Cardiac septum (tissue), 1 donor: ENCODE measurements around the gene TRIOBP. TPM values are rescaled to one million over a fixed set of nuclear protein-coding genes. Genes with fewer than 3 reads are reported as not detected.

ENCODE experiments used
- DNase-seq: peaks from one replicate; pipeline ENCODE4 v3.0.0-alpha.2; 2020; ENCODE audit warnings: low spot score
- intact Hi-C: fragments of 100-400 bp; cut with DNase I; formaldehyde crosslinking; loops from one replicate; pipeline ENCODE4 v1.14.0; 2022
- total RNA-seq: library from RNA; stranded (reverse); fragmentation: NEBNext Ultra II Directional; extraction: Animal tissue kit (Norgen Biotek cat#: 25700); gene quantifications from one replicate; pipeline ENCODE4 v1.2.1, GENCODE V29; 2021
- donor health status: DM: no; HTN: no; CAD: no.

The TRIOBP gene
- total RNA-seq, 1 donor from 2014 or later = 115 TPM

DNA sequence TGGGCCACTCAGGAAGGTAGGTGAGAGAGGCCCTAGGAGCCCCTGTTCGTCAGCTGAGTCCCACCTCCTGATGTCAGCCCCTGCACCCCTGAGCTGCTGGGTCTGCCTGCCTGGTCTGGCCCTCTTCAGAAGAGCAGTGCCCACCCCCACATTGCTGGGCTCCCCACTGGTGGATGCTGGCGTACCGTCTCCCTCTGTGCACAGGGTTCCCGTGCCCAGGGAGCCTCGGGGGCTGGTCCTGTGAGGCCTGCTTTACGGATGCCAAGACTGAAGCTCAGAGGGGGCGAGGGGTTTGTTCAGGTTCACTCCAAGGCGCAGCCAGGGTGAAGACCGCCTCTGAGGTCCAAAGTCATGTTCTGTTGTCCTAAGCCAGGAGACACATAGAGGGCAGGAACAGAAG is 66.2 kb downstream of the TRIOBP start:
- no peak for DNase-seq
- intact Hi-C loops = no loop called here

DNA sequence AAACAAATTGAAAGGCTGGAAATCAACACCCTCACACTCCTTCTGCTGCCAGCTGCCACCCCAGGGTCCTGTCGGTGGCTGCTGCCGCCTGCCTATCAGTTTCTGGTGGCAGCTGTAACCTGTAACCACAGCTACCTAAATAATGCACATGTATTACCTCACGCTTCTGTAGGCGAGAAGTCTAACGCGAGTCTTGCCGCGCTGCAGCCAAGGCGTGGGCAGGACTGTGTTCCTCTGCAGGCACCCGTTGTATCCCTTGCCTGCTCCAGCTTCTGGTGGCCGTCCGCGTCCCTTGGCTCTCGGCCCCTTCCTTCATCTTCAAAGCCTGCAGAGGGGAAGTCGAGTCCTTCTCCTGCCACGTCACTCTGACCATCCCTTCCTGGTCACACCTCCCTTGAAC is 66.8 kb downstream of the TRIOBP start:
- no peak for DNase-seq
- intact Hi-C loops = no loop called here

DNA sequence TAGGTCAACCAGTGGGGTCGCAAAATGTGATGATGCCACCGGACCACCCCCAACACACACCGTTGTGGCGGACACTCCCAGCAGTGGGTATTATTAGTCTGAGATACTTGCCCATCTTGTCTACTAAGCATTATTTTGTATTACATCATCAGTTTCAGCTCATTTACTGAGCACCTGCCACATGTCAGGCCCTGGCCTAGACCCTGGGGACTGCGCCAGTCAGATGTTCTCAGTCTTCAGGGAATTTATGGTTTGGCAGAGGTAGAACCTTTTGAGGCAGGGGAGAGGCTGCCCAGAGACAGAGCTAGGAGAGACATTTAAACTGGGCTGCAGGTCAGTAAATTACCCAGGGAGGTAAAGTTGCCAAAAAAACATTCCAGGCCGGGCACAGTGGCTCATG is 67.8 kb downstream of the TRIOBP start:
- intact Hi-C loops = no loop called here
- DNase-seq = no peak

DNA sequence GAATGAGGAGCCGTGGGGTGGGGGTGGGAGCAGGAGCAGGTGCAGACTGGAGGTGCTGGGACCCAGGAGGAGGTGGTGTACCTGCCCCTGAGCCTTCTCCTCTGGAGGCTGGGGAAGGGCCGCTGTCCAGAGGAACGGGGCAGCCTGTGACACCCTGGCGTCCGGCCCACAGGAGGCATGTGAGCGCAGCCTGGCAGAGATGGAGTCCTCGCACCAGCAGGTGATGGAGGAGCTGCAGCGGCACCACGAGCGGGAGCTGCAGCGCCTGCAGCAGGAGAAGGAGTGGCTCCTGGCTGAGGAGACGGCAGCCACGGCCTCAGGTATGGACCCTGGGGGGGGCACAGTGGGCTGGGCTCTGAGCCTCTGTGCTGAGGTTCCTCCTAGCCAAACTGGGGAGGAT is 68.7 kb downstream of the TRIOBP start:
- intact Hi-C loops = no loop called here
- DNase-seq = no peak

DNA sequence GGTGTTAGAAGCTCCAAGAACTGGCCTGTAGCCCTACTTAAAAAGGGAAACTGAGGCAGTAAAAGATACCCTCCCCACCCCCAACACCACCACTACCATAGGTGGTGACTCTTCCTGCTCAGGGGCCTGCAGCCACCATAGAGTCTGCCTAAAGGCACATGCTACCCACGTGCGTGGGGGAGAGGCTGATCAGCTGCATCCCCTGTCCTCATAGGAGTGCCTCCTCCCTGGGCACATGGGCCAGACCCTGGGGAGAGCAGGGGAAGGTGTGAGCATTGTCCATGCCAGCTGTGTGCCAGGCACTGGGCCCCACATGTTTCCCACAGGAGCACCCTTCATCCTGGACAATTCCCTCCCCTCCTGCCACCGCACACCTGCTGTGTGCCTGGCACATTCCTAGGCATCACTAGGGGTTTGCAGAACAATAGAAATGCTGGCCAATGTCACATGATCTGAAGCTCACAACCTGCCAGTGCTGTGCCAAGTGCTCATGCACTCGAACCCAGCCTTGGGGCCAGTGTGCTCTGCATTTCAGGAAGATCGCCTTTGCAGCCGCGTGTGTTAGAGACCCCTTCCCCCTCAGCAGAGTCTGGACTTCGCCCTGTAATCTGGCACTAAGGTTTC is 69.2 kb downstream of the TRIOBP start:
- intact Hi-C loops = no loop called here
- DNase-seq = no peak

DNA sequence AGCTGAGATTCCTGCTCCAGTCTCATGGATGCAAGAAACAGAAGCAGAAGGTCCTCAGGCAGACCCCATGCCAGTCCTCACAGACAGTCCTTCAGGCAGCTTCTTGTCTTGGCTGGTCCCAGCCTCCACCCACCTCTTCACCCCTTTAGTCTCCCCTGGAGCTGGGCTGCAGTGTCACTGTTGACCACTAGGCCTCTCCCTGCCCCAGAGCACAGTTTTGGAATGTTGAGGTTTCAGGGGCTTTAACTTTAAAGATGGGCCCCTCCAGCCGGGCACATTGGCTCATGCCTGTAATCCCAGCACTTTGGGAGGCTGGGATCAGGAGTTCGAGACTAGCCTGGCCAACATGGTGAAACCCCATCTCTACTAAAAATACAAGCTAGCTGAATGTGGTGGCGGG is 71.4 kb downstream of the TRIOBP start:
- no peak for DNase-seq
- intact Hi-C loops = no loop called here

DNA sequence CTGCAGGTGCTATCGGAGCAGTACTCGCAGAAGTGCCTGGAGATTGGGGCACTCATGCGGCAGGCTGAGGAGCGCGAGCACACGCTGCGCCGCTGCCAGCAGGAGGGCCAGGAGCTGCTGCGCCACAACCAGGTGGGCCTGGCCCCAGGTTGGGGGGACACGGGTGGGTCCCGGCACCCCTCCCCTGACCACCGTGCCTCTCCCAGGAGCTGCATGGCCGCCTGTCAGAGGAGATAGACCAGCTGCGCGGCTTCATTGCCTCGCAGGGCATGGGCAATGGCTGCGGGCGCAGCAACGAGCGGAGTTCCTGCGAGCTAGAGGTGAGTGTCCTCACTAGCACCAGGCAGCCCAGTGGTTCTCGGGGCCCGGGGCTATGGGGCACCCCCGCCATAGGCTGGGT is 72.2 kb downstream of the TRIOBP start:
- intact Hi-C loops = no loop called here
- DNase-seq = no peak

DNA sequence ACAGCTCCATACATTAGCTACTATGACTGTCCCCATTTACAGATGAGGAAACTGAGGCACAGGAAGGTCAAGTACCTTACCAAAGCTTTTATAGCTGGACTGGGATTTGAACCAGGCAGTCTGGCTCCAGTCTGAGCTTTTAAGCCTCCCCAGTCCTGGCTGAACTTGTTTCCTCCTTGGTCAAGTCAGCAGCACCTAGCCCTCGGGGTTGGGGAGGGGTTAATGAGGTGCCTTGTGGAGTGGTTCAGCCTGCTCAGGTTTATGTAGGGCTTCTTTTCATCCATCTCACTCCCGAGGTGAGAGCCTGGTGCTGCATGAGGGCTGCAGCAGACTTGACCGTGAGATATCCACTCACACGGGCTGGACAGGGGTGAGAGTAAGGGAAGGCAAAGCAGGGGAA is 74.2 kb downstream of the TRIOBP start:
- intact Hi-C loops = no loop called here
- DNase-seq = no peak

DNA sequence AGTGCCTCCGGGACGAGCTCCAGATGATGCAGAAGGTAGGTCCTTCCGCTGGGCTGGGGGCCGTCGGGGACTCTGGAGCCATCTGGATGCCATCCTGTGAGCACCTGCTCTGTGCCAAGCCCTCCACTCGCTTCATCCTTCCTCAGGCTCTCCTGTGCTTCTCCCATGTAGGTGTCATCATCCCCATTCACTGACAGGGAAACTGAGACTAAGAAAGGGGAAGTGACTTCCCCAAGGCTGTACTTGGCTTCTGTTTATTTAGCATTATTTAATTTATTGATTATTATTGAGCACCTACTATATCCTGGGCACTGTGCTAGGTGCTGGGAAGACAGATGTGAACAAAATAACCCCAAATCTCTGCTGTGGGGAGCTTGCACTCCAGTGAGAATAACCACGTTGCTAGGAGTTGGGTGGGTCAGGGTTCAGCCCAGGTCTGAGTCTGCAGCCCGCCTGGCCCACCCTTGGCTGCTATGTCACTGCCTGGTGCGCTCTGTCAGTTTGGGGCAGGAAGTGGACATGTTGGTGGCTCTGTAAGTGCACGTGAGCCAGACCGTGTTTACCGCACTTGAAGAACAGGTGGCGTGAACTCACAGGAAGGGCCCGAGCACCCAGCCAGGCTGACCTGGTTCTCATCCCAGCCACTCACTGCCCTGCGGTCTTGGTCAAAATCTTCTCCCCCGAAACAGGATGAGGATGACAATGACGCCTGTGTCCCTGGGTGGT is 75.0 kb downstream of the TRIOBP start:
- no peak for DNase-seq
- intact Hi-C loops = no loop called here

DNA sequence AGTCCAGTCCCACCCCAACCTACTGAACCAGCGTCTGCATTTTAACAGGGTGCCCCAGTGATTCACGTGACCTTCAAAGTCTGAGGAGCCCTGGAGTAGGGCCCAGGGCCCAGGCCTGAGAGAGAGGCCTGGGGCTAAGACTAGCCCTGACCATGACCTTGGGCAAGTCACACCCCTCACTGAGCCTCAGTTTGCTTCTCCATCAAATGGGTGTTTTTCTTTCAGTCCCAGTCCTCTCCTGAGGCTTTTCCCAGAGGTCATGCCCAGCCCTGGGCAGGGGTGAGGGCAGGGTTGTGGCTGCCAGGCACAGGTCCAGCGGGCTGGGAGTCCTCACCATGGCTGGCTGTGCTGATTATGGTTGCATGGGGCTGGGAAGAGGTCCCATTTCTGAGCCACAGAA is 77.9 kb downstream of the TRIOBP start:
- intact Hi-C loops = no loop called here
- no peak for DNase-seq

DNA sequence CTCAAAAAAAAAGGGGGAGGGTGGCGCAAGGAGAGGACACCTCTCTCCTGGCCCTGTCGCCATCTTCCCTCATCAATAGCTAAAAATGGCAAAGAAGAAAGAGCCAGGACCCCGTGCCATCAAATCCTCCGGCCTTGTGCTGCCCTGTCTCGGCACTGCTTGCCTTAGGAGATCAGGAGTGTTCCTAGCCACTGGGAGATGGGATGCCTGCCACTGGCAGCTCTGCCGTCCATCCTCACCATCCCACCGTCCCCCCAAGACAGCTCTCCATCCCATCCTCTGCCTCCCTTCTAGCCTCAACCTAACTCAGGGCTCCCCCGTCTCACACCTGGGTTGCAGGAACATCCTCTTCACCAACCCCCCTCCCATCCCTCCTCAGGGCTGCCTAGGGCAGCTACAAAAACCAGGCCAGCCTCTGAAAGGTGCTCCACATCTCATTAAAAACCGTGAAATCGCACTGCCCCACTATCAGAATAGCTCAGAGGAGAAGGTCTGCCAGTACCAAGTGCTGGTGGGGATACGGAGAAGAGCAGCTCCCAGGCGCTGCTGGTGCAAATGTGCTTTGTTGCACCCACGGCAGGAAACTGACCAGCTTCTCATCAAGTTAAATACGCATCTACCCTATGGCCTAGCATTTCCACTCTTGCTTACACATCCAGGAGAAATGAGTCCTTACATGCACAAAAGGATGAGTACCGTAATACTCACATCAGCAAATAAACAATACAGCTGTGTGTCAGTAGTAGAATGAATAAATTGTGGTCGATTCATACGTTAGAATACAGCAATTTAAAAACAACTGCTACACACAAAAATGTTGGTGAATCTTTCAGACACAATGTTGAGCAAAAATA is 79.2 kb downstream of the TRIOBP start:
- no peak for DNase-seq
- intact Hi-C loops = no loop called here

DNA sequence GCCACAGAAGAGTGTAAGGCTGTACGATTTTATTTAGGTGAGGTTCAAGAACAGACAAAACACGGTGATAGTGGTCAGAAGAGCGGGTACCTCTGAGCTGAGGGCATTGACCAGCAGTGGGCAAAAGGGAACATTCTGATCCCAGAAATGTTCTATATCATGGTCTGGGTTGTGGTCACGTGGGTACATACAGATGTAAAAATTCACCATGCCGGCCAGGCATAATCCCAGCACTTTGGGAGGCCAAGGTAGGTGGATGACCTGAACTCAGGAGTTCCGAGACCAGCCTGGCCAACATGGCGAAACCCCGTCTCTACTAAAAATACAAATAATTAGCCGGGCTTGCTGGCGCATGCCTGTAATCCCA is 79.8 kb downstream of the TRIOBP start:
- intact Hi-C loops = no loop called here
- no peak for DNase-seq

DNA sequence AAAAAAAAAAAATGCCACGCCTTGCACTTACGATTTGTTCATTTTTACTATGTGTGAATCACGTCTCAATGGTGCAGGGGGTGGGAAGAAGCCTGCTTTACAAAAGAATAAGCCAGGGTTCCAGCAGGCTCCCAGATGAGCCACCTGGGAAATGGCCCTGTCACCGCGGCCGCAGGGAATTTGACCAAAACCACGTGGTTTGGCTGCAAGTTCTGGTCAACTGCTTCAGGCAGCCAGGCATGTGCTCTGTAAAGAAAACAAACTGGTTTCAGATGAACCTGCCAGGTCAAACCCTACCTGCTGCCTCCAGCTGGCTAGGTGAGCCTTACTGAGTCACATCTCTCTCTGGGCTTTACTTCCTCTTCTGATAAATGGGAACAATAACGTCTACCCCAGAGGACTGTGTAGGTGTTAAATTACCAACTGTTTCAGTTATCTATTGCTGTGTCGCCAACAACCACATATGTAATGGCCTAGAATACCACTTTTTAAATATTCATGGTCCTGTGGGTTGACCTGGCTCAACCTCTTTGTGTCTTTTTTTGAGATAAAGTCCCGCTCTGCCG is 80.4 kb downstream of the TRIOBP start:
- no peak for DNase-seq
- intact Hi-C loops = no loop called here

DNA sequence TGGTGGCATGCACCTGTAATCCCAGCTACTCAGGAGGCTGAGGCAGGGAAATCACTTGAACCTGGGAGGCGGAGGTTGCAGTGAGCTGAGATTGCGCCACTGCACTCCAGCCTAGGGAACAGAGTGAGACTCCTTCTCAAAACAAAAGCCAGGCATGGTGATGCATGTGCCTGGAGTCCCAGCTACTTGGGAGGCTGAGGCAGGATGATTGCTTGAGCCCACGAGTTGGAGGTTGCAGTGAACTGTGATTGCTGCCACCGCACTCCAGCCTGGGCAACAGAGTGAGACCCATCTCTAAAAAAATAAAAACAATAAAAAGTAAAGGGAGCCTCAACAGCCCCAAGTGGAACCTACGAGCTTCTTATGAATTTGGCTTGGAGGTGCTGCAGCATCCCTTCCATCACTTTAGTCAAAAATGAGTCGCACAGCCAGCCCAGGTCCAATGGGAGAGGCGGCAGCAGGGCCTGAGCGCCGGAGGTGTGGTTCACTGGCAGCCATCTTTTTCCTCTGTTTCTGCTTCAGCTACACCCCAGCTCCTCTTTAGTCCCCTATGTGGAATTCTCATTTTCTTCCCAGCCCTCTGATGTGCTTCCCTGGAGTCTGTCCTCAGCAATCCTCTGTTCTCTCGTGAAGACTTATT is 81.6 kb downstream of the TRIOBP start:
- intact Hi-C loops = no loop called here
- DNase-seq = no peak

DNA sequence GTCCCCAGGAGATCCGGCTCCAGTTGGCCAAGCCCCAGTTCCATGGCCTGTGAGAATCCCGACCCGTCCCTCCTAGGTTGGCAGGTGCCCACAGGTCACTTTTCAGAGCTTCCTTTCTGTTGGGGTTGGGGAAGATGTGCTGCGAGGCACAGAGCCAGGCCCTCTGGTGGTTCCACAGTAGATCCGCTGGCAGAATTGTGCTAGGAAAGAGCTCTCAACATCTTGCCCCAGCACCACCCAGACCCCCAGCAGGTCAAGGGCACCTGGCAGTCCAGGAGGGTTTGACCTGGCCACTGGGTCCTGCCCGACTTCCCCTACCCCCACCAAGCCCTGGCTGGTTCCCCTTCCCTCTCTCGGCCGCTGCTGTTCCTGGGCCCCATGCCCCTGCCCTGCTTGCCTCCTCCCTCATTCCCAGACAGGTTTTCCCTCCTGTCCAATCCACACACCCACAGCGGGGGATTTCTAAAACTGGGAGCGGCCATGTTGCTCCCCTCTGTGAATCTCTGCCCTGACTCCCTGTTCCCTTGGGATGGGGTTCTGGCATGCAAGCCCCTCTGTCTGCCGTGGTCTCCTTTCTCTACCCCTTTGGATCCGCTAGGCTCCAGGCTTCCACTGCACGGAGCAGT is 84.7 kb downstream of the TRIOBP start:
- intact Hi-C loops = no loop called here
- no peak for DNase-seq

DNA sequence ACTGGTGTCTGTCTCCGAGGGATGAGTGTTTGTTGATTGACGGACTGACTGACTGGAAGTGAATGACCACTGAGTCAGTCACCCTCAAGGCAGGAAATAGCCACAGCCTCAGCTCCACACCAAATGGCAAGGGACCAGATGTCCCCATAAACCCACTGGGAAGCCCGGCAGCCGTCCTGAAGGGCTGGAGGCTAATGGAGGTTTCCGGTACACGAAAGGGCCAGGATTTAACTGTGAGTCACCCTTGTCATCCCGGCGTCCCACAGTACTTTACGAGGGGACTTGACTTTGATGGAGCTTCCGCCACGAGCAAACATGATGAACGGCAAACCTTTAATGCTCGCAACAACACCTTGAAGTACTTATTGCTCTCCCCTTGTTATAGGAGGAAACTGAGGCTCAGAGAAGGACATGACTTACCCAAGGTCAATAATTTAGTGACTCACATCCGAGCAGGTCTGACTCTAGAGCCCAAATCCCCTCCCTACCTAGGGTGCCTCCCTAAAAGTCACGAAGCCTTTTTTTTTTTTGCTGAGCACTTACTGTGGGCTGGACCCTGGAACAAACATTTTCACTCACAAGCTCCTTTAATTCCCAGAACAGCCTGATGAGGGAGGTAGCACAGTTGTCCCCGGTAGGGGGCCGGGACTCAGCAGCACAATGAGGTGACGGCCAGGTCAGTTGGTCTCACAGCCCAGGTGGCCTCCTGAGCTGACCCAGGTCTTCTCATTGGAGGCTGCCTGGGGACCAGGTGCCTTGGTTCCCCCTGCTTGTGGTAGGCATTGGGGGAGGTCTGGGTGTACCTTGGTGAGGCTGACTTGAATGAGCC is 85.7 kb downstream of the TRIOBP start:
- no peak for DNase-seq
- intact Hi-C loops = no loop called here

DNA sequence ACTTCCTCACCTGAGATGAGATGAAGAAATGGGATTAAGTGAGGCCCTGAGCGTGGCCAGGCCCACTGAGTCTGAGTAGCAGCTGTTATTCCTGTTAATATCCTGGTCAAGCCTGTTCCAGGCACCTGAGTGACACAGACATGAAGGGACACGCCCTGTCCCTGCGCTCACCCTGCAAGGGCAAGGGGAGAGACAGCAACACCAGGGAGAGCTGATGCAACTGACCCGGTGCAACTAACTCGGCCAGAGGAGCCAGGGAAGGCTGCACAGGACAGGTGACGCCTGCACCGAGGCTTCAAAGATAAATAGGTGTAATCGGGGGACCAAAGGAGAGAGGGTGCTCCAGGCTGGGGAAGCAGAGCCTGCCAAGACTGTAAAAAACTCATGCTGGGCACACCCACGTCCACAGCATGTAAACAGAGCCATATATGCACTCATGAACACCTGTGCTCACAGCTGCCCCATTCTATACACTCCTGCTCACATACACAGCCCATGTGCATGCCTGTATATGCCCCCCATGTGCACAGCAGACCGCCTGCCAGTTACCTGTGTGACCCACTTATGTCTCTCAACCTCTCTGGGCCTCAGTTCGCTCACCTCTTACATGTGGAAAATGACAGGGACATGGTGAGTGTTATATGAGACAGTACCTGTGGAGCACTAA is 88.1 kb downstream of the TRIOBP start:
- DNase-seq = no peak
- intact Hi-C loops = no loop called here

DNA sequence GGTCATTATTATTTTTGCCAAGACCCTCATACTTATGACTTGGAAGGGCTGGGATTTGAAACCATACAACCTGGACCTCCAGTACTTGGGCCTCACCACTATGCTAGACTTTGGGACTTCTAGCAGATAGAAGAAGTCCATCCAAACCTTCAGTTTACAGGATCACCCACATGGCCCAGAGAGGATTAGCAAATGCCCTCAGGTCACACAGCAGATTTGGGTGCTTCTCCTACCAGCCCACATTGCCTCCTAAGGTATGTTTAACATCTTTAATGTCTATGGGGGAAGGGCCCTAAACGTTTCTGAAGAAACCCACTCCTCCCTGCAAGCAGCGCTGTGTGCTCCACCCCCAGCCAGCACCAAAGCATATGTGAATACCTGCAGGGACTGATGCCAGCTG is 93.4 kb downstream of the TRIOBP start:
- intact Hi-C loops = loop anchor here (5.0 kb wide), 1 partner anchor 143 kb away; no protein-coding TSS in a partner anchor
- DNase-seq = no peak
